Osteocyte (in vitro differentiated cells): ENCODE results near the gene ZNF239. TPM values are rescaled to one million over a fixed set of nuclear protein-coding genes. Genes with fewer than 3 reads are reported as not detected.

Experiments used
- DNase-seq: peaks from one replicate; pipeline ENCODE4 v3.0.0; 2021; ENCODE audit warnings: mixed read lengths; ENCODE audit not compliant: unreplicated experiment; ENCODE audit errors: extremely low spot score
- H3K27ac Mint-ChIP-seq: one replicate; pipeline ENCODE4 v1.8.0; 2021; ENCODE audit warnings: mild to moderate bottlenecking, mixed read lengths; ENCODE audit not compliant: unreplicated experiment
- H3K27me3 Mint-ChIP-seq: one replicate; pipeline ENCODE4 v1.8.0; 2021; ENCODE audit warnings: mixed read lengths; ENCODE audit not compliant: unreplicated experiment
- H3K36me3 Mint-ChIP-seq: one replicate; pipeline ENCODE4 v1.8.0; 2021; ENCODE audit warnings: mixed read lengths; ENCODE audit not compliant: unreplicated experiment
- H3K4me1 Mint-ChIP-seq: one replicate; pipeline ENCODE4 v1.8.0; 2021; ENCODE audit warnings: mixed read lengths; ENCODE audit not compliant: unreplicated experiment
- H3K4me3 Mint-ChIP-seq: one replicate; pipeline ENCODE4 v1.8.0; 2021; ENCODE audit warnings: mild to moderate bottlenecking, moderate library complexity, mixed read lengths; ENCODE audit not compliant: unreplicated experiment
- H3K9me3 Mint-ChIP-seq: one replicate; pipeline ENCODE4 v1.8.0; 2021; ENCODE audit warnings: mixed read lengths; ENCODE audit not compliant: unreplicated experiment
- long read RNA-seq: library from polyadenylated mRNA; unstranded; transcript quantifications from one replicate; pipeline ENCODE4 v2.0.0, GENCODE V29; 2021
- total RNA-seq: library from RNA; stranded (reverse); gene quantifications from 2 replicates; pipeline ENCODE4 v1.2.1, GENCODE V29; 2021
- TF ChIP-seq, protein P1 (sequence below): fragments of 200-600 bp; sonication (generic); IDR thresholded peaks from 2 replicates; pipeline ENCODE4 v1.5.0; 2021; ENCODE audit warnings: antibody characterized with exemption, mild to moderate bottlenecking, moderate library complexity

Gene ZNF239
- 3.7 and 4.5 TPM in 2 replicates for total RNA-seq
- long read RNA-seq, transcript ZNF239-205 (2 exons, 1,904 nt), result major isoform, 11 of 23 reads
- long read RNA-seq, partial matches to known transcripts, result 1 of 23 reads
- long read RNA-seq, other reads (novel, unspliced or antisense), result 6 of 23 reads

DNA sequence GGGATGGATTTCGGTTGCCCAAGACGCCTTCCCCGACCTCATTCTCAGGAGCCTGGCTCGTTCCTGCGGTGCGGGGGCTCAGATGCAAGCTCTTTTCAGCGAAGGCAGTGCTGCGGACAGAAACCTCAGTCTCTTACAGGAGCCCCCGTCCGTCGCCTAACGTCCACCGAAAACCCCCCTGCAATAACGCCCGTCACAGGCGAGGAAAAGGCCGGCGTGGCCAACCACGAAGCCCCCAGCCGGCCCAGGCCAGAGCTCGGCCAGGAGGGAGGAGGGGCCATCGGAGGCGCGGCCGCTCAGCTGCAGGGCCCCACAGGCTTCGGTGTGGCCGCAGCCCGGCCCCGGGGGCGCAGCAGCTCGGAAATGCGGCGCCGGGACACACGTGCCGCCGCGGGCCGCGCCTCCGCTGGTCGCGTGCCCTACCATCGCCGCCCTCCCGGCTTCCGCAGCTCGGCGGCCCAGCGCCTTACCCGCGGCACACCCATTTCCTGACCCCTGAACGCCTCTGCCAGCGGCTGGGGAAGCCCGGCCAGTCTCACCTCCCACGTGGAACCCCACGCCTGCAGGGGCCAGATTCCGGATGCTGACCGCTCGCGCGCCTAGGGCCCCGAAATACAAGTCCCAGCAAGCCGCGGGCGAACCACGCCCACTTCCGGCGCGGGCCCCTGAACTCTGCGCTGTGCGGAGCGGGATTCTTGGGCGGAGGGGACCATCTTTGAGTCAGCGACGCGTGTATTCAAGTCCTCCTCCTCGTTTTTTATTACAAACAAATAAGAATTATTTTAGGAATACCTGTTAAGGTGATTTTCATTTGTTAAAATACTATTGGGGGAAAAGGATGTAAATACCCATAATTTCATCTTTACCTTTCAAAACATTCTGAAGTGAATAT, at the start of gene ZNF239:
Gene ZNF239 (minus strand): TSS at position 616 of the 892 bp plus-strand sequence. CDS start 16,537 bp downstream, outside the sequence.
- peak within 1 kb of the TSS; percentile 74 for H3K27ac Mint-ChIP-seq

DNA sequence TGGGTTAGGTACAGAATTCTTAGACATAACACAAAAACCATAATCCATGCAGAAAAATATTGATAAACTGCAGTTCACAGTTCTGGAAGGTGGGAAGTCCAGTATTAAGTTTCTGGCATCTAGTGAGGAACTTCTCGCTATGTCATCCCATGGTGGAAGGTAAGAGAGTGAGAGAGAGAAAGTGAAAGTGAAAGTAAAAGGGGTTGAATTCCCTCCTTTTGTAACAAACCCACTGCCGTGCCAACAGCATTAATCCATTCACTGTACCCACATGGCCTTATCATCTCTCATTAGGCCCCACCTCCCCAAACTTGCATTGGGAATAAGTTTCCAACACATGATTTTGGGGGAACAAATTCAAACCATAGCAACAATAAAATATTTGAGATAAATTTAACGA, 48.9 kb upstream of the ZNF239 start:
- H3K27ac Mint-ChIP-seq, result no peak overlapping the region
- peak overlapping the region; percentile 48 for H3K4me3 Mint-ChIP-seq
- peaks cover 7% of the 10 kb centered on the region for H3K4me1 Mint-ChIP-seq
- no peak for DNase-seq
- TF ChIP-seq, protein P1, sequence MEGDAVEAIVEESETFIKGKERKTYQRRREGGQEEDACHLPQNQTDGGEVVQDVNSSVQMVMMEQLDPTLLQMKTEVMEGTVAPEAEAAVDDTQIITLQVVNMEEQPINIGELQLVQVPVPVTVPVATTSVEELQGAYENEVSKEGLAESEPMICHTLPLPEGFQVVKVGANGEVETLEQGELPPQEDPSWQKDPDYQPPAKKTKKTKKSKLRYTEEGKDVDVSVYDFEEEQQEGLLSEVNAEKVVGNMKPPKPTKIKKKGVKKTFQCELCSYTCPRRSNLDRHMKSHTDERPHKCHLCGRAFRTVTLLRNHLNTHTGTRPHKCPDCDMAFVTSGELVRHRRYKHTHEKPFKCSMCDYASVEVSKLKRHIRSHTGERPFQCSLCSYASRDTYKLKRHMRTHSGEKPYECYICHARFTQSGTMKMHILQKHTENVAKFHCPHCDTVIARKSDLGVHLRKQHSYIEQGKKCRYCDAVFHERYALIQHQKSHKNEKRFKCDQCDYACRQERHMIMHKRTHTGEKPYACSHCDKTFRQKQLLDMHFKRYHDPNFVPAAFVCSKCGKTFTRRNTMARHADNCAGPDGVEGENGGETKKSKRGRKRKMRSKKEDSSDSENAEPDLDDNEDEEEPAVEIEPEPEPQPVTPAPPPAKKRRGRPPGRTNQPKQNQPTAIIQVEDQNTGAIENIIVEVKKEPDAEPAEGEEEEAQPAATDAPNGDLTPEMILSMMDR, result no peak
- no peaks in the 10 kb centered on the region for H3K27me3 Mint-ChIP-seq
- peaks cover 4% of the 10 kb centered on the region for H3K36me3 Mint-ChIP-seq
- H3K9me3 Mint-ChIP-seq, result peaks cover 5% of the 10 kb centered on the region

More for the DNA sequence above, at the start of gene ZNF239:
- no peaks in the 10 kb centered on the region for H3K9me3 Mint-ChIP-seq
- peaks cover 18% of the 10 kb centered on the region for H3K27me3 Mint-ChIP-seq
- peak; percentile 94 for DNase-seq
- TF ChIP-seq, protein P1, result no peak
- H3K4me1 Mint-ChIP-seq, result peaks cover 16% of the 10 kb centered on the region
- peak within 1 kb of the TSS; percentile 80 for H3K4me3 Mint-ChIP-seq
- H3K36me3 Mint-ChIP-seq, result peaks cover 5% of the 10 kb centered on the region

DNA sequence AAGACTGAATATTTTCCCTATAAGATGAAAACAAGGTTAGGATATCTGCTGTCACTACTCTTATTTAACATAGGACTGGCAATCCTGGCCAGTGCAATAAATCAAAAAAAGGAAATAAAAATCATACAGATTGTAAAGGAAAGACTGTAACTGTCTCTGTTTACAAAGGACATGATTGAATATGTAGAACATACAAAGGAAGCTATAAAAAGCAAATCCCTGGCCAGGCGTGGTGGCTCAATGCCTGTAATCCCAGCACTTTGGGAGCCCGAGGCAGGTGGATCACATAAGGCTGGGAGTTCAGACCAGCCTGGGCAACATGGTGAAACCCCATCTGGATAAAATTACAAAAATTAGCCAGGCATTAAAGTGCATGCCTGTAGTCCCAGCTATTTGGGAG, 47.6 kb upstream of the ZNF239 start:
- no peak for DNase-seq
- H3K4me1 Mint-ChIP-seq, result peaks cover 7% of the 10 kb centered on the region
- H3K9me3 Mint-ChIP-seq, result peaks cover 9% of the 10 kb centered on the region
- H3K36me3 Mint-ChIP-seq, result peaks cover 7% of the 10 kb centered on the region
- H3K27ac Mint-ChIP-seq, result no peak overlapping the region
- H3K4me3 Mint-ChIP-seq, result no peak overlapping the region
- TF ChIP-seq, protein P1, result no peak
- no peaks in the 10 kb centered on the region for H3K27me3 Mint-ChIP-seq

DNA sequence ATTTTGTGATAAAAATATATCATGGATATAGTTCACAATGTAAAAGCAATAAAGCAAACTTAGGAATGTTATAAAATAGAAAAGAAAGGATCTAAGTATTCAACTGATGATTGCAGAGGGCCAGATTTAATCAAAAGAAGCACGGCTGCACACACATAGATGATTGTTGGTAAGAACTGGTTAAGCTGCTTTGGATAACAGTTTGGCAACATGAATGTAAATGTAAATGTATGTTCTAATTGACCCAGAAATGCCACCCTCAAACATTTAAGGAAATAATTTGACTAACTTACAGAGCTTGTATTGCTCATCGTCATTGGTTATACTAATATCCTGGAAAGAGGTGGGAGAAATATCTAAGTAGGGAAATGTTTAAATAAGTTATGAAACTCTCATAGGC, 45.0 kb upstream of the ZNF239 start:
- Mint-ChIP-seq H3K27me3 (no peaks in the 10 kb centered on the region), H3K27ac (no peak overlapping the region), H3K9me3 (peaks cover 29% of the 10 kb centered on the region), H3K4me1 (peaks cover 7% of the 10 kb centered on the region), H3K4me3 (no peak overlapping the region), H3K36me3 (peaks cover 26% of the 10 kb centered on the region)
- TF ChIP-seq, protein P1, result no peak
- DNase-seq, result no peak

DNA sequence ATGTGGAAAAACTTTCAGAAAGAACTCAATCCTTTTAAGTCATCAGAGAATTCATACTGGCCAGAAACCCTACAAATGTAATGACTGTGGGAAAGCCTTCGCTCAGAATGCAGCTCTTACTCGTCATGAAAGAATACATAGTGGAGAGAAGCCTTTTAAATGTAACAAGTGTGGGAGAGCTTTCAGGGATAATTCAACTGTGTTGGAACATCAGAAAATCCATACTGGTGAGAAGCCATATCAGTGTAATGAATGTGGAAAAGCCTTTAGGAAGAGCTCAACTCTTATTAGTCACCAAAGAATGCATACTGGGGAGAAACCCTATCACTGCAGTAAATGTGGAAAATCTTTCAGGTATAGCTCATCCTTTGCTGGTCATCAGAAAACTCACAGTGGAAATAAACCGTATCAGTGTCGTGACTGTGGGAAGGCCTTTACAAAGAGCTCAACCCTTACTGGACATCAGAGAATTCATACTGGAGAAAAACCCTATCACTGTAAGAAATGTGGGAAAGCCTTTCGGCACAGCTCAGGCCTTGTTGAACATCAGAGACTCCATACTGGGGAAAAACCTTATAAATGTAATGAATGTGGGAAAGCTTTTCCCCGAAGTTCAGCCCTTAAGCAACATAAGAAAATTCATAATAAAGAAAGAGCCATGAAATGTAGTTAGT, 42.4 kb upstream of the ZNF239 start:
- Mint-ChIP-seq H3K9me3 (peaks cover 27% of the 10 kb centered on the region), H3K4me1 (no peaks in the 10 kb centered on the region), H3K27ac (no peak overlapping the region), H3K36me3 (peaks cover 37% of the 10 kb centered on the region), H3K27me3 (no peaks in the 10 kb centered on the region), H3K4me3 (no peak overlapping the region)
- DNase-seq, result no peak
- TF ChIP-seq, protein P1, result no peak
